Stimulated activated naive CD4-positive, alpha-beta T cell (primary cell): ENCODE data around the gene PRDM11.

Experiments
- DNase-seq, 6 experiments: peaks; one replicate each; lab custom pipeline; 2025; lab: John Stamatoyannopoulos, UW

Gene PRDM11

DNA sequence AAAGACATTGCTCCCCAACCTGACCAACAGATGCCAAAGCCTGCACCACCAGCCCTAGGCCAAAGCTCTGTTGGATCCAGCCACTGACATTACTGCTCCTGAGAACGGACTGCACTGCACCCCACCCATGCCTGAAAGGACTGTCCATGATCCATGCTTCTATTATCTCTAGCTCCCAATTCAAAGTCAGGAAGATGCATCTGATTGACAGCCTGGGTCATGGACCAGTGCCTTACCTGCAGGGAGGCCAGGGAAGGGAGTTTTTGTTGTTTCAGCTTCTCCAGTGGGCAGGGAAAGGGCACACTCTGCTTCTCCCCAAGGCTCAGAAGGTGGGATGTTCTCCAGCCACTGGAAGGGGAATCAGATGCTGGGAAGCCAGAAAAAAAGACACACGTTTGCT lies 4.8 kb upstream of the PRDM11 start:
- DNase-seq = no peak

DNA sequence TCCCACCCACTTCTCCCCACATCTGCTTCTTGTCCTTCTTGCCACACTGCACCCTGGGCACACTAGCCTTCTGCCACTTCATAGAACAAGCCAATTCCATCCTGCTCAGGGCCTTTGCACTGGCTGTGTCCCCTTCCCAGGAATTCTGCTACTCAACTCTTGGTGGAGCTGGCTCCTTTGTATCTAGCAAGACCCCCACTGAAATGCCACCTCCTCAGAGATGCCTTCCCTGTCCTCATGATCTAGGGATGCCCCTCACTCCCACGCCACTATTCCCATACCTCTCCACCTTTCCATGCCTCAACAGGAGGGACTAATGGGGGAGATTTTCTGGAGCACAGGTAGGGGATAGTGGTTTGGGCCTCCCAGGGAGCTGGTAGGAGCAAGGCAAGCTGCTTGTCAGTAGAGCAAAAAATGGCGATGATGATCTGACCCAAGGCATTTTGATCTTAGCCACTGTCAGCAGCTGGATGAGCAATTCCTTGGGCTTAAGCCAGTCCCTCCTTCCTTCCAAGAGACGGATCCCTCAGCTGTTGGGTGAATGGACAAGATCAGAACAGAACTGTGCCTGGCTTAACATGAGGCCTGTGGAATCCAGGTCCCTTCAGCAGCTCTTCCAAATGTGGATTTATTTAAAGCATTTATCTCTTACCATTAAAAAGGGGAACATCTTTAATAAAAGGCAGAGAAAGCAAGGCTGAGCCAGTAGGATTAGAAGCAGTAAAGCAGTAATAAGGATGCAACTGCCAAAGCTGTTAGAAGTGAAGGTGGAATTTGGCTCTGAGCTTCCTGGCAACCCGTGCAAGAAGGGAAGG lies 4.0 kb upstream of the PRDM11 start:
- DNase-seq = no peak

DNA sequence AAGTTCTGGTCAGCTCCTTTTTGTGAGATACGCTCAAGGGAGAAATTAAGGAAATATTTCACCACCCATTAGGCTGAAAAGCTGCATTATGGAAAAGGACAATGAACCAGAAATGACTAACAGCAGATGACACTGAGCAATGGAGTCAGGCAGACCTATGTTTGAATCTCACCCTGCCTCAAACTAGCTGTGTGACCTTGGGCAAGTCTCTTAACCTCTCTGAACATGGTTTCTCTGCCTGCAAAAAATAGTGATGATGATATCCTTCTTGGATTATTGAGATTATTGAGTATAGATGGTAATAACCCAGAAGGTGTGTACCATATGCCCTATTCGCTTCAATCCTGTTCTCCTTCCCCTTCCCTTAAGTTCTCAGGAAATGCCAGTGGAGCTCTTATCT lies 2.9 kb upstream of the PRDM11 start:
- DNase-seq = no peak

DNA sequence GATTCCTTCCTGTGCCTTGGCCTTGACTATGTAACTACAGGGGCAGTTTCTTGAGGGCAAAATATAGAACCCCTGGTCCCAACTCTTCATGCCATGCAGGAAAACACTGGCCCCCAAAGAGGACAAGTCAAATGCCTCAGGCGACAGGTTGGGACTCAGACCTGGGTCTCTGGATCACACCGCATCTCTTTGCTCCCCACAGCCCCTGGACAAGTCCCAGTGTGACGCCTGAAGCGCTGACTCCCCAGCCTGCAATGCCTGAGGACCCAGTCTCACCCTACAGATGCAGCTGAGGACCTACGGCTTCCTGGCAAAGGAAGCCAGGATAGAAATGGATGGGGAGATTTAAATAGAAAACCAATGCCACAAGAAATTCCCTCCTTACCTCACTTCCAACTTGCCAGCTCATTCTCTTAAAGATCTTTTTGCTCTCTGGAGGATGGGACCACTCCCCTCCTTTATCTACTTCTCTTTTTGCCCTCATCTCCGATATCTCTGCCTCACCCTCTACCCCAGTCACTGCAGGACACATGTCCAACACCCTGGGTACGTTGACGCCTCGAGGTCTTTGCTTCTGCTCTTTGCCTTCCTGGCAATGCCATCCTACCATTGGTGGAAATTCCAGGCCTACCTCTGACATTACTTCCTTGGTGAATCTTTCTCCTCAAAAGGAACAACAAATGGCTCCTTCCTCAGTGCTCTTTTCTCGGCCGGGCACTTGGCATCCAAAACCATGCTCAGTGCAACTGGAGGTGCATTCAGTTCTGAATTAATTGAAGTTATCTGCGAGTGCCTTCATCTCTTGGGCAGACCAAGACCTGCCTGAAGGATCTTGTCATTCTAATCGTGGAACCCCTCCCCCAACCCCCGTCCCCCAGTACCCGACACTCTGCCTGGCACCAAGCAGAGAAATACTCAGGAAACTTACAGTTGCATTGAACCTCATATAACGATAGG lies 2.0 kb upstream of the PRDM11 start:
- DNase-seq = no peak

DNA sequence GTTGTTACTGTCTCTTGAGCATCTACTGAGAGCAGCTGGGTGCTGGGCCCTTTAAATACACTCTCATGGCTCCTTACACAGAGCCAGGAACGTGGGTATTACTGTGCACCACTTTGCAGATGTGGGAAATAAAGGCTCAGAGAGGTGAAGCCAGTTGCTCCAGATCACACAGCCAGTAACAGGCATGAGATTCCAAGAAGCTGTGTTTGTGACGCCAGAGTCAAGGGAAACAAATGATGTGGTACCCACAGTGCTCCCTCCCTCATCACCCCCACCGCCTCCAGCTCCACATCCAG lies 1.4 kb upstream of the PRDM11 start:
- no peak for DNase-seq

DNA sequence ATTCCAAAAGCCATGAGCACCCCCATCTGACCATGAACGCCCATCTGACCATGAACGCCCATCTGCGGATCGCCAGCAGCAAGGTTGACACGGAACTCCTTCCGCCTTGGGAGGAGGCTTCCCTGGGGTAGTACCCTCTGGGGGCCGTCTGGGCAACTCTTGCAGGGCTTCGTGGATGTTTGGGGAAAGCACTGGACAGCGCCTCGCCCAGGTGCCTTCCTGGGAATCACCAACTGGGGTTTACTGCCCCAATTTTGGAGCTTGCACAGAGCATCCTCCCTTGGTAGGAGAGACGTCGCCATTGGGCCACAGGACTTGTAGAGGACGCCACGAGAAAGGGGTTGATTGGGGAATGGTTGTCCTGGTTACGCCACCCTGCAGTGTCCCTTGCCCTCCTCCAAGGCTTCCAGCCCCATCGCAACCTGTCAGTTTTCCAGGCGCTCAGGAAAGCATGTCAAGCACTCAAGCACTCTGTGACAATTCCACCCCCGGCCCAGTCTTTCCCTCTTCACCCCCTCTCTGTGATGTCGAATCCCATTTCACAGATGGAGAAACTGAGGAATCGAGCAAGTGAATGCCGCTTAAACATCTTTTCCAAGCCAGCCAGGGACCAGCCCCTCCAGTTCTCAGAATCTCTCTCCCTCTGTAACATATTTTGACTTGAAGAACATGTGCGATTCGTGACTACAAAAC lies 914 bp upstream of the PRDM11 start:
- no peak for DNase-seq

DNA sequence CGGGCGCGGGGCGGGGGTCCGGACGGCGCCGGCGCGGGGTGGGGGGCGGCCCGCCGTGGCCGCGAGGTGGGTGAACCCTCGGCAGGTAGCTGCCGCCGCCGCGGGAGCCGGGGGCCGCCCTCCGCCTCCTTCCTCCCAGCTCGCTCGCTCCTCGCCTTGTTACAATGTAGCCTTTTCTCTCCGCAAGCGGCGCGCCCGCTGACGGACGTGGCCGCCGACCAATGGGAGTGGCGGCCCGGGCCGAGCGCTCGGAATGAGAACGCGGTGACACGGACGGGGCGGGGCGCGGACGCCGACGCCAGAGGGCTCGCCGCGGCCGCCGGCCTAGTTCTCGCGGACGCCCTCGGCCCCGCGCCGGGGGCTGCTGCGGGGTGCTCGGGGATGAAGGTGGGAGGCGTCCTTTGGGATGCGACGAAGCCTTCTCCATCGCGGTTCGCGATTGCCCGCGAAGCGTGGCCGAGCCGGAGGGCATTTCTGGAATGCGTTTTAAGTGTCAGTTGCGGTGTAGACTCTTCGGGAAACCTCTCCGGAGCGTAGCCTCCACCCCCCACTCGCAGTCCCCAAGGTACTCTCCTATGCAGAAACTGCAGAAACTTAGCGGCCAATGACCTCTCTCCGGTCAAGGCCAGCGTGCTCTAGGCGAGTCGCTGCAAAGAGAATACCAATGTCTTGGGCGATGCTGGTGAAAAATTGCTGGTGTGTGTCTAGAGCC lies 734 bp downstream of the PRDM11 start:
- DNase-seq = peak; percentile 83 to 91 (median 86)

DNA sequence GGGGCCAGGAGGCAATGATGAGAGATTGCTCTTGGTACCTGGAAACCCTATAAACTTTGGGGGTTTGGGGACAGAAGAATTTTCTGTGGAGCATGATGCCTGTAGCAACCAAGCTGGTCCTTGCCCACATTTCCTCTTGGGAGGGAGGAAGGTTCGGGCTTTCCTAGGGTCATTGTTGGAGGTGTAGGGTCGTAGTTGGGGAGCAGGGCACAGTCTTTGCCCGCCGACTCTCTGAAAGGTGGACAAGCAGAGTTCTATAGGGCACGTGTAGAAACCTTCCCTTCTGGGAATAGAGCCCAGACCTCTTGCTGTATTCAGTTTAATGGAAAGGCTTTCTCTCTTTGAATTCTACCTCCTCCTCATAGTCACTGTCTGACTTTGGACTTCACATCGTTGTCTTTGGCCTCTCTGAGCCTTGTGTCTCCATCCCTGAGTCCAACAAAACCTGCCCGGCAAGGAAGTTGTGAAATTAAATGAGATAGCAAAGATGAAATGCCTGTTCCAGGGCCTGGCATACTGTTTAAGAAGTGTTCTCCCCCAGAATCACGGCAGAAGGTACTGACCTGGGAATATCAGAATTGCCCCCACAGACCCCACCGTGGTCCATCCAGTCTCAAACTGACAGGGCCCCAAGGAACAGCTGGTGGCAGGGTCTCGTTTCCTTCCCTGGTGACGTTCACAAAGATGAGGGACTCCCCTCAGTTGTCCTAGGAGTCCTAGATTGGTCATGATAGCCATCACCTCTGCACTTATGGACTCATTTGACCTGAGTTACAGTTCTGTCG lies 1.6 kb downstream of the PRDM11 start:
- DNase-seq = no peak

DNA sequence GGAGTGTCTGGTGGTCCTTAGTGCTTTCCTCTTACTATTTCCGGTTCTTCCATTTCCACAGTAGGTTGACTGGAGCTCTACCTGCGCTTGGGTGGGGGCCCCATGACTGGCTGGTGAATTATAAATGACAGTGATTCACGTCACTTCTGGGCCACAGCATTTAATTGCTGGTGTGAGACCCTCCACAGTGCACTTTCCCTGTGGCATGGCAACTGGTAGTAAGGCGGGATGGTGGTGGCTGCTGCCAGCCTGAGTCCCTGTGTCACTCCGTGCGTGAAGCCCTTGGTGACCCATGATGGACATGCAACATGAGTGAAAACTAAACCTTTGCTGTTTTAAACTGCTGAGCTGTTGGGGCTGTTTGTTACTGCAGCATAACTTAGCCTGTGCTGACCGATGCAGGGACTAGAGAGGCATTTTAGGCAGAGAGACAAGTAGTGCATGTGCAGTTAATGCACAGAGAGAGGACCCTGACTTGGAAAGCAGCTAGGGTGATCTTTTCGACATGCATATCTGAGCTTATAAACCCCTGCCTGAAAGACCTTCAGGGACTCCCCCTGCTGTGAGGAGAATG lies 3.1 kb downstream of the PRDM11 start:
- DNase-seq = no peak

DNA sequence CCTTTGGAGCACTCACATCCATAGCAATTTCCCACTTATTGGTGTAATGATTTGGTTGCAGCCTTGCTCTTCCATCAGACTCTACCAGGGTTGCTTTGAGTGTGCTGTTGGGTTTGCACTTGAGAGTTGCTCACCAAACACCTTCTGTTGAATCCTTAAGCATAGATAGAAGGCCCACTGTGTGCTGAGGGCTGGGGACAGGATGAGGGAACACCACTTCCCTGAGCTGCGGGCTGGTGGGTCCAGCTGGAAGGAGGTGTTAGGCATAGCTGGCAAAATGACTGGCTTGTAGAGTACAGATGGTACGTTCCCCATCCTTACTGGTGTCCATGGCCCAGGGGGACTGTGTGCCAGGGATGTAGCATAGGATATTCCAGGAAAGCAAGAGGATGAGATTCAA lies 3.9 kb downstream of the PRDM11 start:
- no peak for DNase-seq

DNA sequence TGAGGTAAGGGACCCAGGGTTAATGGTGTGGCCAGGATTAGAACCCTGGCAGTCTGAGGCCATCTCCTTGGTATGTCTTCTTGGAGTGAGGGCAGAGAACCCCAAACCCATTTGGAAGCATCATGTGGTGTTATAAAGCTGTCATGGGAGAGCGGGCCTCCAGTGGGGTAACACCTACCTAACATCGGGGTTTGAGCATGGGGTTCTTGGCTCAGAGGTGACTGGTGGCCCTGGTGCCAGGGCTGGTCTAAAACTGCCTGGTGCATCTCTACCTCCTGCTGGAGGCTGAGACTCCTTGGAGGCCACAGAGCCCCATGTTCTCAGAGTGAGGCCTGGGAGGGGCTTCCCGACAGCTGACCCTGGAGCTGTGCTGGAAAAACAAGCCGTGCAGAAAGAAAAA lies 4.5 kb downstream of the PRDM11 start:
- DNase-seq = no peak

DNA sequence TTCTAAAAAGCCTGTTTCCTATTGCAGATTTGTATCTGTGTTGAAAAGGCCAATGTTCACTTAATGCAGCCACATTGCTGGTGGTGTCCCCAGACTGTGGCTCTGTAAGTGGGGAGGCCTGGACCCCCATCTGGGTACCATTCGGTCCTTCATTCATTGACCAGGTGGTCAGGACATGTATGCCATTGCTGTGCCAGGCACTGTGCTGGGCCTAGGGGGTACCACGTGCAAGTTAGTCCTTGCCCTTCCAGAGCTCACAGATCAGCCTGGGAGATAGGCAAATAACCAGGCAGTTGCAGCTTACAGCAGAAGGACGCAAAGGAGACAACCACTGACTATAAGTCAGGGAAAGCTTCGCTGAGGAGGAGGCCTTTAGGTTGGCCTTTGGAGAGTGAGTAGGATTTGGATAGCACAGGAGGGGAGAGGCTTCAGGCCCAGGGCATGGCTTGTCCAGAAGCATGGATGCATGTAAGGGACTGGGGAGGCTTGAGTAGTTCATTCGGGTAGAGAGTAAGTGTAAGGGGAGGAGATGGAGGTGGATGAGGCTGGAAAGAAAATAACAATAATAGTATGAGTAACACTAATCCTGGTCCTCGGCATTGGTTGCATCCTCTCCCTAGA lies 5.0 kb downstream of the PRDM11 start:
- DNase-seq = no peak

DNA sequence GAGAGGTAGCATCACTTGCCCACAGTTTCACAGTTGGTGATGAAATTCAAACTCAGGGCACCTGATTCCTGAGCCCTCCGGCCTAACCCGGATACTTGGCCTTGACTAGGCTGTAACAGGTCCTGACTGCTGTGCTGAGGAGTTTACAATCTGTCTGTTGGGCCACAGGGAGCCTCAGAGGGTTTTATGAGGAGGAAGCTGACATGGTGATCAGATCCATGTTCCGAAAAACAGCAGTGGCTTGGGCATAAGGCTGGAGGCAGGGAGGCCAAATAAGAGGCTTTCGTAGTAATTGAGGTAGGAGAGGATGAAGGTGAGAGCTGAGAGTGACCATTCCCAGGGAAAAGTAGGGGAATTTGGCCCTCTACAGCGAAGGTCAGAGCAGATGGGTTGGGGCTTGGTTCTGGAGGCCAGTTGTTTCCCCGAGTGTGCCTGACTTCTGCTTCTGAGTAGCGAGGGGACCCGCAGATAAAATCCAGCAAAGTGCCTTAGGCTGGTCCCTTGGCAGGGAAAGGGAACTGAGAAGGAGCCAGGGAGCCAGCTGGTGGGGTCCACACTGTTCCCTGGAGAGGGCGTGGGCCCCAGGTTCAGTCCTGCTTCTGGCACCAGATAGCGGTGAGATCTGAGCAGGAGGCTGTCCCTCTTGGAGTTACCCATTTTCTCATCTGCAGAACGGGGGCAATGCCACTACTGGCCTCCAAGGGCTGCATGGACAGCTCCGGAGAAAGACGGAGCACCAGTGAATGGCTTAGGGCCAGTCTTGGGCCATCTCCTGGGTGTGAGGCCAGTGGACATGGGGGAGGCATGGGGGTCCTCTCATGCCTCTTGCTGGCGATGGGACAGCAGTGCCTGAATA lies 6.5 kb downstream of the PRDM11 start:
- no peak for DNase-seq

DNA sequence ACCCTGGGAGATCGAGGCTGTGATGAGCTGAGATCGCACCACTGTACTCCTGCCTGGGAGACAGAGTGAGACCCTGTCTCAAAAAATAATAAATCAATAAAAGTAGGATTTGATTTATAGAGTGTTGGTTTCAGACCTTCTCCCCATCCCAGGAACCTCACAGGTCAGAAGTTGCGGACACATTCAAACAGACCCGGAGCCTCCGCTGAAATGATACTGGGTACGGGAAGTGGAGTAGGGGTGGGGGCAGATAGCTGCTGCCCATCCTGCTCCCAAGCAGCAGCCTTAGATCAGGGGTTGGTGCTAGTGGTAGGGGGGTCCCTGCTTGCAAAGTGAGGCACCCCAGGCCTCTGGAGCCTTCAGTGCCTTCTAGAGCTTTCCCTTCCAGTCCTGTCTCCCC lies 7.8 kb downstream of the PRDM11 start:
- no peak for DNase-seq

DNA sequence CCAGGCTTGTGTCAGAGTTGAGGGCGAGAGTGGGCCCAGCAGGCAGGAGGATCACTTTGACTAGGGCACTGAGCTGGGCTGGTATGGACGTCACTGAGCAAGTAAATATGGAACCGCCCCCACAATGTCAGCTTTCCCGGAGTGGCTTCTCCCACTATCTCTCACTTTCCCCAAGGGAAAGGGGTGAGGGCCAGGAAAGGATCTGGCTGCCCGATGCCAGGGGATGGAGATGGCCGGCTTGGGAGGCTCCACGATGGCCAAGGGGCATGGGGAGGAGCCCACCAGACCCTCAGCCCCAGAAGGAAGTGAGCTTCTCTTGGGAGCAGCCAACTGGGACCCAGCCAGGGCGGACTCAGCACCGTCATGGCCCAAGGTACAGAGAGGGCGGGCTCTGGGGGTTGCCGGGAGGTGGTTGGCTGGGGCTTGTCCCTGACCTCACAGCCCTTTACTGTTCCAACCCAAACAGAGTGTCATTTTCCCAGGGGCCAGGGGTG lies 8.7 kb downstream of the PRDM11 start:
- DNase-seq = no peak

DNA sequence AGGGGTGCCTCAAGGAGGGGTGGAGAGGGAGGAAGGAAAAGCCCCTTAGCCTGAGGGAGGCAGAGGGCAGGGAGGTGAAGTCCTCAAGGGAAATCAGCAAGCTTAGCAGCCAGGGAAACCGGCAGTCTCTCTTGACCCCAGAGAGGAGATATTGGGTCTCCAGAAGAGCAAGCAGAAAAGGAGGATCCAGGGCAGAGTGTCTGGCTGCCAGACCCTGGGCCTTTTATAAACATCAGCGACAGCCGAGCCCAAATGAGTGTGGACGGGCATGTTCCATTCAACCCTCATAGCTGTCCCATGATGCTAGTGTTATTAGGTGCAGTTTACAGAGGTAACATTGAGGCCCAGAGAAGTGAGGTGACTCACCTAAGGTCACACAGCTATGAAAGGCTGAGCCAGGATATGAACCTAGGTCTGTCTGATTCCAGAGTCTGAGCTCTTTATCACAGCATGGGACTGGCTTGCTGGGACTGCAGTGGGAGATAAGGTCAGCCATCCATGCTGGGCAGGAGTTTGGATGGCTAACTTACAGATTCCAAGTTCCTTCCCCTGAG lies 9.3 kb downstream of the PRDM11 start:
- DNase-seq = no peak

DNA sequence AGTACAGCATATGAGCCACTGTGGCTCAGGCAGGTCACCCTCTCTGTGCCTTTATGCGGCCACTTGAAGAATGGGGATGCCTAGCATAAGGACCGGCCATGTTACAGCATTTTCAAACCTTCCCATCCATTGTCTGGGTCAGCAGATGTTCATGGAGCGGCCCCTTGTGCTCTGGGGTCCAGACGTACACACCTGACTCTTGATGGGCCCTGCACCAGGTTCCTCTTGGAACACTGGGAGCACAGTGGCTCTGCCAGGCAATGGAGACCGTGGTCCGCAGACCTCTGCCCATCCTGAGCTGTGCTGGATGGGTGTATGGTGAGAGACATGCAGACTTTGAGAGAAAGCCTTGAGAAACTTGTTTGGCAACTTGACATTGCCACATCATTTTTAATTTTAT lies 9.8 kb downstream of the PRDM11 start:
- DNase-seq = no peak

DNA sequence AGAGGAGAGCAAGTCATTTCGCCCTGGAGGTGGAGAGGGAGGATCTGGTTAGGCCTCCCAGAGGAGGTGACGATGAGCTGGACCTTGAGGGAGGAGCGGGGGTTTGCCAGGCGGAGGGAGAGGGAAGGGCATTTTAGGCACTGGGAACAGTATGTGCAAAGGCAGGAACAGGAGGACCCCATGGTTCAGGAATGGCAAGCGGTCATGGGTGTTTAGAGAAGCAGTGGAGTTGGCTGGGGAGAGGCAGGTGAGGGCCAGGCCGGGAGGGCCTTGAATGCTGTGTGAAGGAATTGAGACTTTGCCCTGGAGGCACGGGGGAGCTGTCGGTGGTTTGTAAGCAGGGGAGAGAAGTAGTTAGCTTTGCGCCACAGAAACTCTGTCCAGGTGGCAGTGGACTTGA lies 10.3 kb downstream of the PRDM11 start:
- DNase-seq = no peak
